HepG2 (cell line): ENCODE results near the gene ZFX. TPM values are rescaled to one million over a fixed set of nuclear protein-coding genes. Genes with fewer than 3 reads are reported as not detected.
A peak's percentile ranks its signal among the peaks of the same experiment; 100 is the strongest.

Experiments used
- ATAC-seq: fragments of 200-7000 bp; cut with Tn5 transposase; 3 replicates; pipeline ENCODE4 v1.9.1; 2020; ENCODE audit warnings: mild to moderate bottlenecking, moderate library complexity
- BruUV-seq: library from RNA; stranded (reverse); fragments of 400-500 nt; replicated peaks from 2 replicates; lab custom pipeline; 2021; lab: Mats Ljungman, UMichigan
- CTCF ChIA-PET: fragments of 300-600 bp; formaldehyde crosslinking; extraction: SDS; loops from one replicate; lab custom pipeline; 2021; ENCODE audit warnings: low total read pairs, inconsistent platforms, low intra/inter-chr PET ratio; lab: Yijun Ruan, JAX
- POLR2A ChIA-PET: fragments of 350-600 bp; sonication (Branson Sonifier 250); formaldehyde crosslinking; loops from one replicate; lab custom pipeline; 2020; ENCODE audit warnings: antibody characterized with exemption, inconsistent platforms; lab: Yijun Ruan, JAX
- DNase-seq: peaks from one replicate; pipeline ENCODE4 v3.0.0-alpha.2; 2015; ENCODE audit warnings: low spot score
- FAIRE-seq: peaks from 3 replicates; lab custom pipeline; 2011; peaks lifted over from hg19 to GRCh38; lab: Jason Lieb, UNC
- H2AFZ ChIP-seq: one replicate; pipeline ENCODE4 v1.6.1; 2011; ENCODE audit warnings: low read length, inconsistent platforms
- H3K27ac ChIP-seq: fragments of 300-600 bp; 3 replicates; pipeline ENCODE4 v1.8.0; 2011; ENCODE audit warnings: mixed run types, mild to moderate bottlenecking, mixed read lengths, low read length, inconsistent platforms; ENCODE audit not compliant: insufficient read depth; ENCODE audit errors: extremely low read length
- H3K27me3 ChIP-seq, 2 experiments: fragments of 200-600 bp in 1 of 2; 2 replicates in 1 of 2; 3 replicates in 1 of 2; pipeline versions ENCODE4 v1.6.0 to v1.8.0; 2011; ENCODE audit warnings: low read length in 2 of 2, mild to moderate bottlenecking in 2 of 2, moderate library complexity in 2 of 2, inconsistent platforms in 1 of 2; ENCODE audit not compliant: insufficient read depth in 2 of 2, control insufficient read depth in 1 of 2
- H3K36me3 ChIP-seq, 2 experiments: fragments of 200-600 bp in 1 of 2; replicated peaks in 1 of 2; 2 replicates in 1 of 2; 3 replicates in 1 of 2; pipeline versions ENCODE4 v1.5.1 to v1.8.0; 2011; ENCODE audit warnings: low read length in 2 of 2, inconsistent platforms in 1 of 2; ENCODE audit not compliant: insufficient read depth in 2 of 2, control insufficient read depth in 1 of 2
- H3K4me1 ChIP-seq: 2 replicates; pipeline ENCODE4 v1.5.1; 2012; ENCODE audit warnings: low read length, inconsistent platforms; ENCODE audit not compliant: insufficient read depth
- H3K4me2 ChIP-seq: 2 replicates; pipeline ENCODE4 v1.6.0; 2011; ENCODE audit warnings: low read depth, low read length, inconsistent platforms
- H3K4me3 ChIP-seq, 3 experiments: fragments of 200-600 bp in 1 of 3; sonication (generic), shearing (Covaris generic) in 1 of 3; replicated peaks in 1 of 3; 2 replicates each; pipeline ENCODE4 v1.5.1; 2011 to 2016; ENCODE audit warnings: low read length in 3 of 3, inconsistent platforms in 2 of 3, low read depth in 2 of 3, mild to moderate bottlenecking in 2 of 3, control low read depth in 1 of 3, mixed read lengths in 1 of 3; ENCODE audit not compliant: insufficient read depth in 1 of 3
- H3K79me2 ChIP-seq: one replicate; pipeline ENCODE4 v1.6.1; 2011; ENCODE audit warnings: low read length, inconsistent platforms; ENCODE audit not compliant: insufficient read depth
- H3K9ac ChIP-seq: 2 replicates; pipeline ENCODE4 v1.6.0; 2011; ENCODE audit warnings: mild to moderate bottlenecking, low read depth, low read length, inconsistent platforms; ENCODE audit not compliant: insufficient read depth
- H3K9me3 ChIP-seq: 2 replicates; pipeline ENCODE4 v1.5.1; 2012; ENCODE audit warnings: mild to moderate bottlenecking, low read length
- H4K20me1 ChIP-seq: 2 replicates; pipeline ENCODE4 v1.6.0; 2011; ENCODE audit warnings: inconsistent platforms, mild to moderate bottlenecking, low read length, moderate library complexity; ENCODE audit not compliant: insufficient read depth
- BRD4 ChIP-seq: sonication (generic); formaldehyde crosslinking; IDR thresholded peaks from 2 replicates; pipeline ENCODE4 v1.4.0; 2020; ENCODE audit warnings: missing genetic modification reagents
- GATAD2A ChIP-seq: IDR thresholded peaks from 2 replicates; pipeline ENCODE4 v1.6.1; 2016
- NR2F2 ChIP-seq: IDR thresholded peaks from 2 replicates; pipeline ENCODE4 v1.6.1; 2012; ENCODE audit warnings: low read depth, inconsistent platforms, borderline replicate concordance
- ONECUT2 ChIP-seq: sonication (generic); formaldehyde crosslinking; IDR thresholded peaks from 2 replicates; pipeline ENCODE4 v1.4.0; 2020; ENCODE audit warnings: missing genetic modification reagents
- PAF1 ChIP-seq: IDR thresholded peaks from 2 replicates; pipeline ENCODE4 v1.6.1; 2016; ENCODE audit warnings: missing genetic modification reagents, missing compliant biosample characterization
- POLR2G ChIP-seq: fragments of 200-400 bp; formaldehyde crosslinking; IDR thresholded peaks from 2 replicates; pipeline ENCODE4 v1.6.1; 2018; ENCODE audit warnings: mild to moderate bottlenecking, low read depth, low read length, moderate library complexity
- RAD21 ChIP-seq: fragments of 450-650 bp; formaldehyde crosslinking; IDR thresholded peaks from 2 replicates; pipeline ENCODE4 v1.5.0; 2020; ENCODE audit warnings: mild to moderate bottlenecking
- TRIM24 ChIP-seq: sonication (generic); formaldehyde crosslinking; IDR thresholded peaks from 2 replicates; pipeline ENCODE4 v1.8.0; 2022; ENCODE audit warnings: mild to moderate bottlenecking, missing genetic modification reagents
- ZC3H4 ChIP-seq: sonication (generic); formaldehyde crosslinking; IDR thresholded peaks from 2 replicates; pipeline ENCODE4 v1.4.0; 2020; ENCODE audit warnings: missing genetic modification reagents, borderline replicate concordance
- ZNF101 ChIP-seq: sonication (generic); formaldehyde crosslinking; IDR thresholded peaks from 2 replicates; pipeline ENCODE4 v1.4.0; 2020; ENCODE audit warnings: mild to moderate bottlenecking, low read depth, missing genetic modification reagents, borderline replicate concordance
- ZNF737 ChIP-seq: sonication (generic); formaldehyde crosslinking; IDR thresholded peaks from 2 replicates; pipeline ENCODE4 v1.5.0; 2020; ENCODE audit warnings: missing genetic modification reagents, mild to moderate bottlenecking, borderline replicate concordance
- ZNF777 ChIP-seq: sonication (generic); formaldehyde crosslinking; IDR thresholded peaks from 2 replicates; pipeline ENCODE4 v1.4.0; 2020; ENCODE audit warnings: missing genetic modification reagents
- ZSCAN20 ChIP-seq: sonication (generic); formaldehyde crosslinking; IDR thresholded peaks from 2 replicates; pipeline ENCODE4 v1.4.0; 2020; ENCODE audit warnings: missing genetic modification reagents, mild to moderate bottlenecking, borderline replicate concordance
- WGBS: methylation state at CpG from one replicate; pipeline ENCODE4 v1.1.6; 2017; ENCODE audit warnings: low lambda C conversion rate; 5-methylcytosine and 5-hydroxymethylcytosine counted together
- in situ Hi-C: cut with HindIII; loops from 2 replicates; pipeline ENCODE4 v1.10.0; 2017; ENCODE audit warnings: low pct_unique_long_range_greater_than_20kb; ENCODE audit not compliant: extremely low pct_ligation_motif_present
- intact Hi-C: fragments of 100-400 bp; cut with micrococcal nuclease; formaldehyde crosslinking; loops from one replicate; pipeline ENCODE4 v1.10.0; 2022; ENCODE audit not compliant: unreplicated experiment
- polyA plus RNA-seq, 8 experiments: library from polyadenylated mRNA; depleted of rRNA in 3 of 8; stranded (reverse) in 7 of 8; unstranded in 1 of 8; fragments of >200 nt; fragmentation: Illumina TruSeq in 4 of 8; extraction: Trizol in 4 of 8; gene quantifications; 2 replicates each; pipeline versions ENCODE4 v1.2.1 to v1.2.3, GENCODE V29; 2011 to 2016; ENCODE audit warnings: low read depth in 4 of 8, missing spikeins in 1 of 8, mixed read lengths in 1 of 8; ENCODE audit not compliant: insufficient read depth in 1 of 8
- total RNA-seq, 5 experiments: library from RNA; depleted of rRNA; stranded (reverse); fragments of >200 nt; fragmentation: Illumina TruSeq; extraction: Trizol; gene quantifications; 2 replicates each; pipeline ENCODE4 v1.2.3, GENCODE V29; 2016; ENCODE audit warnings: low read depth in 1 of 5
- TF ChIP-seq, protein P1 (sequence below), 2 experiments: fragments of 450-650 bp in 1 of 2; sonication (generic) in 1 of 2; formaldehyde crosslinking; IDR thresholded peaks; 2 replicates each; pipeline versions ENCODE4 v1.5.0 to v1.8.0; 2020 to 2022; ENCODE audit warnings: mild to moderate bottlenecking in 1 of 2, missing genetic modification reagents in 1 of 2

The ZFX gene
- total and polyA plus RNA-seq, 2 of the 13 experiments (the other 11 are each of a cell fraction or from before 2014, with no cell fraction given) = 13.8 to 37.3 TPM

DNA sequence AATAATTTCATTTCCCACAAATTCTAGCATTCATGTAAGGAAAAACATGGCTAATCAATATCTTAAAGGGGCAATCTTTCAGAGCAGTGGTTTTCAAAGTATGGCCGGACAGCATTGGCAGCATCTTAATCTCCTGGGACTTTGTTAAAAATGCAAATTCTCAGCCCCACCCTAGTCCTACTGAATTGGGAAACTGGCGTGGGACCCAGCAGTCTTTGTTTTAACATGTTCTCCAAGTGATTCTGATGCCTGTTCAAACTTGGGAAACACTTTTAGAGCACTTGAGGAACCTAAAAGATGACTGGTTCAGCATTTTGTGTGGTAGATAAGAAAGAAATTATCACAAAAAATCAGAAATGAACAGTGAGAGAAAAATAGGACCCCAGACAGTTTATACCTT, 65.7 kb downstream of the ZFX start (continued):
- TF ChIP-seq TRIM24 (CRISPR knock-in tag) (no peak), ZNF101 (no peak)

DNA sequence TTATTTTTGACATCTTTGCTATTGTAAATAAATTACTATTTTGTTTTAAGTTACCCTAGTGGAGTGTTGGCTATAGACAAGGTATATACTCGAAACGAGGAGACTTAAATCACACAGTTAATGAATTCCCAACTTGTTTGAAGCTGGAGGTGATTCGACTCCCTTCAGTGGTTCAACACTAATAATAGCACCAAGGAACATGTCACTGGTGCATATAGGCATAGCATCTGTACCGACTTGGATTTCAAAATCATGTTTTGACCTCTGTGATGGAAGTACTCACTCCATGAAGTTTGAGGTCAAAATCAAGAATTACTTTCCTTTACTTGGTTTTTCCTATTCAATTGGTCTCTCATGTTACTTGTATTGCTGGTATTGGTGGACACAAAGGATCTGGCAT, 66.5 kb downstream of the ZFX start:
- H4K20me1 ChIP-seq = no peaks in the 10 kb centered on the region
- intact Hi-C loops (no loop called here), in situ Hi-C loops (no loop called here)
- TF ChIP-seq PAF1 (0 out of 2 replicates have a peak, but pooled peaks have one; percentile 34), ZC3H4 (no peak)
- H2AFZ ChIP-seq = no peak overlapping the region
- H3K4me2 ChIP-seq = no peak overlapping the region
- H3K9ac ChIP-seq = no peak overlapping the region
- peaks cover 2% of the 10 kb centered on the region in 2 experiments; a peak in 3 of 5 replicates for H3K36me3 ChIP-seq
- FAIRE-seq (no peak), DNase-seq (no peak), ATAC-seq (peak; percentile 11)
- POLR2A ChIA-PET = no interaction called here
- peaks cover 22% of the 10 kb centered on the region for H3K4me1 ChIP-seq
- no peak overlapping the region for H3K4me3 ChIP-seq
- 90% methylated on average over 4 of the region's 4 CpGs for WGBS
- H3K79me2 ChIP-seq = no peaks in the 10 kb centered on the region
- BruUV-seq = no TSS peak
- CTCF ChIA-PET = no interaction called here
- no peak overlapping the region for H3K27ac ChIP-seq
- H3K9me3 ChIP-seq = no peaks in the 10 kb centered on the region
- H3K27me3 ChIP-seq = no peaks in the 10 kb centered on the region

DNA sequence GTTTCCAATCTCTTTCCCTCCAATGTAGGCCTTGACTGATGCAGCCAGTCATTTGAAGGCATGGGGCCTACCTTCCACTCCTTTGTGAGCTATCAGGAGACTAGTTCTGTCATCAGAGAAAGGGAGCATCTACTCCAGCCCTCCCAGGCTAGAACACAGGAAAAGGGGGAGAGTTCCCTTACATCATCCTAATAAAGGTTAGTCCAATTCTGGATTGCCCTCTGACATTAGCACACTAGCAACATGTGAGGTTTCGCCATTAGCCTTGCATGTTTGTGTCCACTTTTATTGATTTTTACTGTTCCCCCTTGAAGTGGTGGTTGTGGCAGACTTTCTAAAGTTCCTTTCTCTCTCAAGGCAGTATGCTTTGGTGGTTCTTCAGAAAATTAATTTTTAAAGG, 67.3 kb downstream of the ZFX start:
- H2AFZ ChIP-seq = no peak overlapping the region
- in situ Hi-C loops (no loop called here), intact Hi-C loops (no loop called here)
- H3K27me3 ChIP-seq = no peaks in the 10 kb centered on the region
- 63% methylated on average over 1 of the region's 1 CpG for WGBS
- H3K4me3 ChIP-seq = no peak overlapping the region
- BruUV-seq = no TSS peak
- H4K20me1 ChIP-seq = no peaks in the 10 kb centered on the region
- TF ChIP-seq ZNF777 (no peak), RAD21 (CRISPR knock-in tag) (no peak), NR2F2 (0 out of 2 replicates have a peak, but pooled peaks have one; percentile 18), GATAD2A (peak; percentile 14; the same call in 1 of the 2 replicates), BRD4 (CRISPR knock-in tag) (no peak), ZNF737 (CRISPR knock-in tag) (no peak), ZSCAN20 (CRISPR knock-in tag) (no peak), POLR2G (0 out of 2 replicates have a peak, but pooled peaks have one; percentile 19), ONECUT2 (CRISPR knock-in tag) (peak; percentile 67)
- TF ChIP-seq, protein P1, sequence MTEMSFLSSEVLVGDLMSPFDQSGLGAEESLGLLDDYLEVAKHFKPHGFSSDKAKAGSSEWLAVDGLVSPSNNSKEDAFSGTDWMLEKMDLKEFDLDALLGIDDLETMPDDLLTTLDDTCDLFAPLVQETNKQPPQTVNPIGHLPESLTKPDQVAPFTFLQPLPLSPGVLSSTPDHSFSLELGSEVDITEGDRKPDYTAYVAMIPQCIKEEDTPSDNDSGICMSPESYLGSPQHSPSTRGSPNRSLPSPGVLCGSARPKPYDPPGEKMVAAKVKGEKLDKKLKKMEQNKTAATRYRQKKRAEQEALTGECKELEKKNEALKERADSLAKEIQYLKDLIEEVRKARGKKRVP (CRISPR knock-in tag; IDR thresholded peaks at IDR 0.05) = peak in 1 of 2 experiments; percentile 36; a peak in 1 of 4 replicates
- peaks cover 22% of the 10 kb centered on the region for H3K4me1 ChIP-seq
- H3K79me2 ChIP-seq = no peaks in the 10 kb centered on the region
- H3K27ac ChIP-seq = no peak overlapping the region
- ChIA-PET POLR2A (no interaction called here), CTCF (no interaction called here)
- no peaks in the 10 kb centered on the region for H3K9me3 ChIP-seq
- H3K36me3 ChIP-seq = no peaks in the 10 kb centered on the region
- peak; percentile 7 for DNase-seq
- peak; percentile 63 for ATAC-seq
- no peak overlapping the region for H3K4me2 ChIP-seq
- peak; percentile 67 for FAIRE-seq
- H3K9ac ChIP-seq = no peak overlapping the region
